Lower leg skin (tissue), 4 donors: ENCODE data around the gene GPBP1. TPM values are rescaled to one million over a fixed set of nuclear protein-coding genes. Genes with fewer than 3 reads are reported as not detected.
"Not testable (repeated sequence)": the region's sequence is repeated elsewhere in the genome, so short reads cannot be mapped to it uniquely, and the experiment has no call there.

Experiments
- DNase-seq, 2 donors: peaks; one replicate each; pipeline ENCODE4 v3.0.0-alpha.2; 2019; ENCODE audit warnings: low spot score in 2 of 2
- H3K4me3 ChIP-seq: fragments of 200-600 bp; sonication (generic); 2 replicates; pipeline ENCODE4 v1.5.1; 2017; ENCODE audit warnings: mild to moderate bottlenecking, low read depth; ENCODE audit not compliant: poor library complexity, severe bottlenecking
- POLR2A ChIP-seq, 2 donors: fragments of 450-650 bp; IDR thresholded peaks; one replicate each; pipeline ENCODE4 v1.6.1; 2016 to 2017; ENCODE audit warnings: antibody characterized with exemption in 2 of 2, mild to moderate bottlenecking in 1 of 2, moderate library complexity in 1 of 2
- WGBS, 2 donors: methylation state at CpG; one replicate each; pipeline ENCODE4 v1.1.5; 2018; 5-methylcytosine and 5-hydroxymethylcytosine counted together
- intact Hi-C: fragments of 100-400 bp; cut with DNase I; formaldehyde crosslinking; loops from one replicate; pipeline ENCODE4 v1.15.0; 2023; ENCODE audit warnings: low total_unique reads
- total RNA-seq, 4 donors: library from RNA; depleted of rRNA; stranded (reverse); fragments of >200 nt; gene quantifications; one replicate each; pipeline ENCODE4 v1.1.0, GENCODE V29; 2016
- TF ChIP-seq, protein P1 (sequence below), 3 donors: fragments of 450-650 bp; IDR thresholded peaks; one replicate each; pipeline ENCODE4 v1.5.1; 2016; ENCODE audit warnings: antibody characterized with exemption in 3 of 3, mild to moderate bottlenecking in 3 of 3, moderate library complexity in 2 of 3

The GPBP1 gene
- total RNA-seq, 4 donors from 2014 or later = 40.1 to 58.6 (median 52.7) TPM

GRCh38 chr5:57189515-57189914 lies 15.7 kb downstream of the GPBP1 start:
- H3K4me3 ChIP-seq = no peak overlapping the region
- intact Hi-C loops = no loop called here
- no peak for DNase-seq
- no peak for TF ChIP-seq POLR2A (IDR thresholded peaks at IDR 0.05)
- TF ChIP-seq, protein P1, sequence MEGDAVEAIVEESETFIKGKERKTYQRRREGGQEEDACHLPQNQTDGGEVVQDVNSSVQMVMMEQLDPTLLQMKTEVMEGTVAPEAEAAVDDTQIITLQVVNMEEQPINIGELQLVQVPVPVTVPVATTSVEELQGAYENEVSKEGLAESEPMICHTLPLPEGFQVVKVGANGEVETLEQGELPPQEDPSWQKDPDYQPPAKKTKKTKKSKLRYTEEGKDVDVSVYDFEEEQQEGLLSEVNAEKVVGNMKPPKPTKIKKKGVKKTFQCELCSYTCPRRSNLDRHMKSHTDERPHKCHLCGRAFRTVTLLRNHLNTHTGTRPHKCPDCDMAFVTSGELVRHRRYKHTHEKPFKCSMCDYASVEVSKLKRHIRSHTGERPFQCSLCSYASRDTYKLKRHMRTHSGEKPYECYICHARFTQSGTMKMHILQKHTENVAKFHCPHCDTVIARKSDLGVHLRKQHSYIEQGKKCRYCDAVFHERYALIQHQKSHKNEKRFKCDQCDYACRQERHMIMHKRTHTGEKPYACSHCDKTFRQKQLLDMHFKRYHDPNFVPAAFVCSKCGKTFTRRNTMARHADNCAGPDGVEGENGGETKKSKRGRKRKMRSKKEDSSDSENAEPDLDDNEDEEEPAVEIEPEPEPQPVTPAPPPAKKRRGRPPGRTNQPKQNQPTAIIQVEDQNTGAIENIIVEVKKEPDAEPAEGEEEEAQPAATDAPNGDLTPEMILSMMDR (IDR thresholded peaks at IDR 0.05) = no peak
- WGBS, 2 donors = 68 to 70% methylated on average over 3 of the region's 3 CpGs

DNA sequence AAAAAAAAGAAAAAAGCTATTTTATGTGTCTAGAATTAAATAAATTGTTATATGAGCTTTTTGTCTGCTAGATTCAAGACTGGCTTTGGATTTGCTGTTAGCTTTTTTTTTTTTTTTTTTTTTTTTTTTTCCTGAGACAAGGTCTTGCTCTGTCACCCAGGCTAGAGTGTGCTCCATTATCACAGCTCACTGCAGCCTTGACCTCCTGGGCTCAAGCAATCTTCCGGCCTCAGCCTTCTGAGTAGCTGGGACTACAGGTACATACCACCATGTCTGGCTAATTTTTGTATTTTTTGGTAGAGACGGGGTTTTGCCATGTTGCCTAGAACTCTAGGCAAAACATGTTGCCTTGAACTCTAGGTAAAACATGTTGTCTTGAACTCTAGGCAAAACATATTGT lies 16.7 kb downstream of the GPBP1 start:
- 97 to 98% methylated on average over 2 of the region's 2 CpGs for WGBS, 2 donors
- no peak for DNase-seq
- TF ChIP-seq, protein P1 (IDR thresholded peaks at IDR 0.05) = no peak
- no peak for TF ChIP-seq POLR2A (IDR thresholded peaks at IDR 0.05)
- intact Hi-C loops = no loop called here
- H3K4me3 ChIP-seq = no peak overlapping the region

- intact Hi-C loops = no loop called here
- no peak overlapping the region for H3K4me3 ChIP-seq
- no peak for TF ChIP-seq POLR2A (IDR thresholded peaks at IDR 0.05)
- TF ChIP-seq, protein P1 (IDR thresholded peaks at IDR 0.05) = no peak
- WGBS, 2 donors = 98 to 99% methylated on average over 5 of the region's 5 CpGs
- DNase-seq = no peak
Observed at GRCh38 chr5:57191163-57191562, 17.3 kb downstream of the GPBP1 start.

- TF ChIP-seq, protein P1 (IDR thresholded peaks at IDR 0.05) = no peak
- TF ChIP-seq POLR2A (IDR thresholded peaks at IDR 0.05) = no peak
Observed at GRCh38 chr5:57191986-57192385, 18.1 kb downstream of the GPBP1 start.

DNA sequence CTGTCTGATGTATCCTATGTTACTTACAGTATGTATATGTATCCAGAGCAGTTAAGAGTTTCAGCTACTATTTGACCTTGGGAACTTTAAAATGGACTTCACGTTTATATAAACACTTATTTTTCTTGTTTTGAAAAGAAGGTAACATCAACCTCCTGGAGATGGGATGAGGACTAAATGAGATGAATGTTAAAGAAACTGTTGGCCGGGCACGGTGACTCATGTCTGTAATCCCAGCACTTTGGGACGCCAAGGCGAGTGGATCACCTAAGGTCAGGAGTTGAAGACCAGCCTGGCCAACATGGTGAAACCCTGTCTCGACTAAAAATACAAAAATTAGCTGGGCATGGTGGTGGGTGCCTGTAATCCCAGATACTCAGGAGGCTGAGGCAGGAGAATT lies 19.0 kb downstream of the GPBP1 start:
- intact Hi-C loops, DNase-seq, H3K4me3 ChIP-seq: not testable (repeated sequence)
- 90 to 92% methylated on average over 6 of the region's 6 CpGs for WGBS, 2 donors

More at GRCh38 chr5:57191986-57192385, 18.1 kb downstream of the GPBP1 start:
- DNase-seq = no peak
- no peak overlapping the region for H3K4me3 ChIP-seq
- intact Hi-C loops = no loop called here
- 80 to 85% methylated on average over 2 of the region's 2 CpGs for whole genome bisulfite sequencing, 2 donors

- WGBS, 2 donors = 95% methylated on average over 3 of the region's 3 CpGs
- intact Hi-C loops = no loop called here
- no peak for DNase-seq
- no peak overlapping the region for H3K4me3 ChIP-seq
- no peak for TF ChIP-seq POLR2A (IDR thresholded peaks at IDR 0.05)
- TF ChIP-seq, protein P1 (IDR thresholded peaks at IDR 0.05) = no peak
Observed at GRCh38 chr5:57193757-57194413, 20.0 kb downstream of the GPBP1 start.
